ENCODE results near the gene OBSCN.

Gene OBSCN

GRCh38 chr1:228393811-228394570, 186.1 kb downstream of the OBSCN start:
- Histone ChIP-seq H3K4me3 (ENCODE audit: low read depth, low read length, poor library complexity, severe bottlenecking) (no peak overlapping the region), H3K9me2 (ENCODE audit: low read depth, low read length) (no peaks in the 10 kb centered on the region), H3K9me3 (ENCODE audit: low read length) (no peaks in the 10 kb centered on the region), H3K4me1 (ENCODE audit: insufficient read depth, low read length, severe bottlenecking) (no peaks in the 10 kb centered on the region), H3K36me3 (ENCODE audit: insufficient read depth, low read length) (peaks cover 39% of the 10 kb centered on the region), H3K9ac (ENCODE audit: low read length) (no peak overlapping the region), H4K20me1 (ENCODE audit: insufficient read depth, low read length) (no peaks in the 10 kb centered on the region), H3K79me2 (ENCODE audit: insufficient read depth, low read length) (no peaks in the 10 kb centered on the region), H3K27ac (ENCODE audit: low read depth, low read length, poor library complexity, severe bottlenecking) (no peak overlapping the region), H2AFZ (ENCODE audit: low read length) (no peak overlapping the region), H3K4me2 (ENCODE audit: low read length) (no peak overlapping the region), H3F3A (ENCODE audit: insufficient read depth, low read length) (no peaks in the 10 kb centered on the region), H3K27me3 (ENCODE audit: insufficient read depth, low read length) (no peaks in the 10 kb centered on the region)
- TF ChIP-seq CTCF (IDR thresholded peaks at IDR 0.05; ENCODE audit: low read length) = no peak
- no peak for TF ChIP-seq EZH2 (IDR thresholded peaks at IDR 0.05; ENCODE audit: borderline replicate concordance, low read length)

- H3K9ac ChIP-seq (ENCODE audit: low read length) = no peak overlapping the region
- no peaks in the 10 kb centered on the region for H3K9me3 ChIP-seq (ENCODE audit: low read length)
- H3K79me2 ChIP-seq (ENCODE audit: insufficient read depth, low read length) = no peaks in the 10 kb centered on the region
- no peak overlapping the region for H3K4me3 ChIP-seq (ENCODE audit: low read depth, low read length, poor library complexity, severe bottlenecking)
- H3K4me2 ChIP-seq (ENCODE audit: low read length) = no peak overlapping the region
- H3K4me1 ChIP-seq (ENCODE audit: insufficient read depth, low read length, severe bottlenecking) = no peaks in the 10 kb centered on the region
- H3K27ac ChIP-seq (ENCODE audit: low read depth, low read length, poor library complexity, severe bottlenecking) = no peak overlapping the region
- no peaks in the 10 kb centered on the region for H3K9me2 ChIP-seq (ENCODE audit: low read depth, low read length)
- H3K27me3 ChIP-seq (ENCODE audit: insufficient read depth, low read length) = no peaks in the 10 kb centered on the region
- H3K36me3 ChIP-seq (ENCODE audit: insufficient read depth, low read length) = peaks cover 39% of the 10 kb centered on the region
- H3F3A ChIP-seq (ENCODE audit: insufficient read depth, low read length) = no peaks in the 10 kb centered on the region
- H4K20me1 ChIP-seq (ENCODE audit: insufficient read depth, low read length) = no peaks in the 10 kb centered on the region
- TF ChIP-seq CTCF (IDR thresholded peaks at IDR 0.05; ENCODE audit: low read length) = no peak
- TF ChIP-seq EZH2 (IDR thresholded peaks at IDR 0.05; ENCODE audit: borderline replicate concordance, low read length) = no peak
- H2AFZ ChIP-seq (ENCODE audit: low read length) = no peak overlapping the region
Observed at GRCh38 chr1:228394571-228395394, 186.9 kb downstream of the OBSCN start.

- Histone ChIP-seq H3K27ac (ENCODE audit: low read depth, low read length, poor library complexity, severe bottlenecking) (no peak overlapping the region), H3K79me2 (ENCODE audit: insufficient read depth, low read length) (no peaks in the 10 kb centered on the region), H4K20me1 (ENCODE audit: insufficient read depth, low read length) (no peaks in the 10 kb centered on the region), H3K9me2 (ENCODE audit: low read depth, low read length) (no peaks in the 10 kb centered on the region), H3K27me3 (ENCODE audit: insufficient read depth, low read length) (no peaks in the 10 kb centered on the region), H3F3A (ENCODE audit: insufficient read depth, low read length) (no peaks in the 10 kb centered on the region), H3K4me1 (ENCODE audit: insufficient read depth, low read length, severe bottlenecking) (no peaks in the 10 kb centered on the region), H3K9me3 (ENCODE audit: low read length) (no peaks in the 10 kb centered on the region), H3K4me3 (ENCODE audit: low read depth, low read length, poor library complexity, severe bottlenecking) (no peak overlapping the region), H3K9ac (ENCODE audit: low read length) (no peak overlapping the region), H3K36me3 (ENCODE audit: insufficient read depth, low read length) (peaks cover 45% of the 10 kb centered on the region), H3K4me2 (ENCODE audit: low read length) (no peak overlapping the region), H2AFZ (ENCODE audit: low read length) (no peak overlapping the region)
- TF ChIP-seq CTCF (IDR thresholded peaks at IDR 0.05; ENCODE audit: low read length) = no peak
- TF ChIP-seq EZH2 (IDR thresholded peaks at IDR 0.05; ENCODE audit: borderline replicate concordance, low read length) = no peak
Observed at GRCh38 chr1:228396770-228397662, 189.2 kb downstream of the OBSCN start.
